Effector memory CD4-positive, alpha-beta T cell (primary cell): ENCODE data around the gene TNK2.

Experiments
- DNase-seq, 3 donors: peaks; one replicate each; pipeline ENCODE4 v3.0.0-alpha.2; 2020
- H3K27ac ChIP-seq: 2 replicates; pipeline ENCODE4 v1.7.0; 2013; ENCODE audit warnings: mild to moderate bottlenecking, low read length, moderate library complexity; ENCODE audit not compliant: insufficient read depth, poor library complexity, severe bottlenecking
- H3K27me3 ChIP-seq: replicated peaks from 2 replicates; pipeline ENCODE4 v1.7.0; 2013; ENCODE audit warnings: mild to moderate bottlenecking, low read length; ENCODE audit not compliant: insufficient read depth, control insufficient read depth, poor library complexity, severe bottlenecking
- H3K36me3 ChIP-seq: 2 replicates; pipeline ENCODE4 v1.7.0; 2013; ENCODE audit warnings: mild to moderate bottlenecking, low read length, moderate library complexity; ENCODE audit not compliant: control insufficient read depth, insufficient read depth
- H3K4me1 ChIP-seq: 2 replicates; pipeline ENCODE4 v1.7.0; 2013; ENCODE audit warnings: low read length, mild to moderate bottlenecking; ENCODE audit not compliant: control insufficient read depth, insufficient read depth, poor library complexity, severe bottlenecking
- H3K4me3 ChIP-seq: 2 replicates; pipeline ENCODE4 v1.7.0; 2013; ENCODE audit warnings: low read length, low read depth, mild to moderate bottlenecking; ENCODE audit not compliant: insufficient read depth, poor library complexity, severe bottlenecking
- H3K9me3 ChIP-seq: 2 replicates; pipeline ENCODE4 v1.7.0; 2013; ENCODE audit warnings: mild to moderate bottlenecking, low read length, moderate library complexity; ENCODE audit not compliant: control insufficient read depth

TNK2 gene

GRCh38 chr3:195878424-195879274, 29.7 kb downstream of the TNK2 start:
- no peak for DNase-seq
- Histone ChIP-seq H3K4me3 (no peak overlapping the region), H3K27me3 (no peaks in the 10 kb centered on the region), H3K36me3 (peaks cover 65% of the 10 kb centered on the region), H3K27ac (no peak overlapping the region), H3K9me3 (no peaks in the 10 kb centered on the region), H3K4me1 (peaks cover 6% of the 10 kb centered on the region)

DNA sequence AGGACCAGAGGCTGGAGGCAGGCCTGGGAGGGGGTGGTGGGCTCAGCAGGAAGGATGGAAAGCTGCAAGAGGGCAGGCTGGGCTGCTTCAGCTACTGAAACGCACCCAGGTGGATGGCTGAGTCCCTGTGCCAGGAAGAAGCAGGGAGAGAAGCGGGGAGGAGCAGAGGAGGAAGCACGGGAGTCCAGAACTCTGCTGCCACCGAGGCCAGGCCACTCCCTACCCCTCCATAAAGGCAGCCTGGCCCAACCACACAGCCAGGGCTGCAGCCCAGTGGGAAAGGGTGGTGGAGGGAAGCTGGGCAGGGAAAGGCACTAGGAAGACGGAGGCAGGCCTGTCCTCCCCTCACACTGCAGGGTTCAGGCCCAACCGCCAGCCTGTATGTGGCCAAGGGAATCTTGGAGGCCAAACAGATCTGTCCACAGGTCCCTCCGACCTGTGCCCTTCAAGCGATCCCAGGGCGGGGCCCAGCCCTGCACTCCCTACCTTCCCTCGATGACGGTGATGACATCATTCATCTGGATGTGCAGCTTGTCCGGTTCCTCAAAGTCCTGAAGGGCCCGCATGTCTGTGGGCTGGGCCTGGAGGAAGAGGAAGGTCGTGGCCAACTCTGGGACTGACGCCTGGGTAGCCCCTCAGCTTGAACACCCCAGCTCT, 30.5 kb downstream of the TNK2 start:
- Histone ChIP-seq H3K27ac (peak overlapping the region; percentile 20), H3K36me3 (peaks cover 67% of the 10 kb centered on the region), H3K9me3 (no peaks in the 10 kb centered on the region), H3K27me3 (no peaks in the 10 kb centered on the region), H3K4me3 (no peak overlapping the region), H3K4me1 (peaks cover 6% of the 10 kb centered on the region)
- no peak for DNase-seq

GRCh38 chr3:195877136-195877715, 31.1 kb downstream of the TNK2 start:
- Histone ChIP-seq H3K4me3 (no peak overlapping the region), H3K9me3 (no peaks in the 10 kb centered on the region), H3K27ac (peak overlapping the region; percentile 20), H3K27me3 (no peaks in the 10 kb centered on the region), H3K4me1 (peaks cover 6% of the 10 kb centered on the region), H3K36me3 (peaks cover 67% of the 10 kb centered on the region)
- DNase-seq = no peak

GRCh38 chr3:195876297-195877064, 31.9 kb downstream of the TNK2 start:
- peaks cover 68% of the 10 kb centered on the region for H3K36me3 ChIP-seq
- peak in 2 of 3 donors; percentile 11 to 26 for DNase-seq
- H3K27ac ChIP-seq = no peak overlapping the region
- H3K27me3 ChIP-seq = no peaks in the 10 kb centered on the region
- peaks cover 6% of the 10 kb centered on the region for H3K4me1 ChIP-seq
- H3K9me3 ChIP-seq = no peaks in the 10 kb centered on the region
- H3K4me3 ChIP-seq = no peak overlapping the region

DNA sequence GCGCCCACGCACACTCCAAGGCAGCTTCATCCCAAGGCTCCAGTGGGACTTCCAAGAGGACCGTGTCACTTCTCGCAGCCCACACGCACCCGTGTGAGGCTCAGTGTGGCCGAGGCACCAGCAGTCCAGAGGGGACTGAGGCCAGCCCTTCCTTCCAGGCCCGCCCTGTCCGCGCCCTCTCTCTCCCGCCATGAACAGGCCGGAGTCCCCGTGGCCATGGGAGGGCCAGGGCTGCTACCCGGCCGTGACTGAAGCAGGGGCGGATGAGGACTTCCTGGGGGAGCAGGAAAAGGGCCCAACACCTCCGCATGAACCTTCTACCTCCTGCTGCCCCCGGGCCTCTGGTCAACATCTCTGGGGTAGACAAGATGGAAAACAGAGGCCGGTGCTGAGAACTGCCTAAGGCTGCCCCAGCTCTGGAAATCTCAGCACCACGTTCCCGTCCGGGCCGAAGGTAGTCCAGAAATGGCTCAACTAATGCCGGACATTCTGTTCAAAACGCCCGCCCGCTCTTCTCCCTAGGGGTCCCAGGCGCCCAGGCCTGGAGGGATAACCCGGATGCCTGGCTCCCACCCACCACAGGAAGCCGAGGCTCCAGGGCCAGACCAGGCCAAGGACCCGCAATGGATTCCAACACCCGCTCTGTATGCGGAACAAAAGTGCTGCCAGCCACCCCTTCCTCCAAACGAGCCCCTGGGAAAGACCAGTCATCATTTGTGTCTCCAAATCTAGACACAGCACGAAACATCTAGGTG, 32.7 kb downstream of the TNK2 start:
- H3K27ac ChIP-seq = no peak overlapping the region
- H3K27me3 ChIP-seq = no peaks in the 10 kb centered on the region
- DNase-seq = no peak
- no peak overlapping the region for H3K4me3 ChIP-seq
- H3K9me3 ChIP-seq = no peaks in the 10 kb centered on the region
- H3K36me3 ChIP-seq = peaks cover 76% of the 10 kb centered on the region
- peaks cover 6% of the 10 kb centered on the region for H3K4me1 ChIP-seq

GRCh38 chr3:195873971-195874370, 34.4 kb downstream of the TNK2 start:
- DNase-seq = no peak
- H3K27ac ChIP-seq = no peak overlapping the region
- H3K4me3 ChIP-seq = no peak overlapping the region
- H3K4me1 ChIP-seq = peaks cover 6% of the 10 kb centered on the region
- no peaks in the 10 kb centered on the region for H3K9me3 ChIP-seq
- H3K36me3 ChIP-seq = peaks cover 81% of the 10 kb centered on the region
- H3K27me3 ChIP-seq = no peaks in the 10 kb centered on the region

GRCh38 chr3:195873281-195873887, 35.0 kb downstream of the TNK2 start:
- Histone ChIP-seq H3K4me3 (no peak overlapping the region), H3K36me3 (peaks cover 81% of the 10 kb centered on the region), H3K4me1 (peaks cover 6% of the 10 kb centered on the region), H3K27ac (no peak overlapping the region), H3K27me3 (no peaks in the 10 kb centered on the region), H3K9me3 (no peaks in the 10 kb centered on the region)
- no peak for DNase-seq

DNA sequence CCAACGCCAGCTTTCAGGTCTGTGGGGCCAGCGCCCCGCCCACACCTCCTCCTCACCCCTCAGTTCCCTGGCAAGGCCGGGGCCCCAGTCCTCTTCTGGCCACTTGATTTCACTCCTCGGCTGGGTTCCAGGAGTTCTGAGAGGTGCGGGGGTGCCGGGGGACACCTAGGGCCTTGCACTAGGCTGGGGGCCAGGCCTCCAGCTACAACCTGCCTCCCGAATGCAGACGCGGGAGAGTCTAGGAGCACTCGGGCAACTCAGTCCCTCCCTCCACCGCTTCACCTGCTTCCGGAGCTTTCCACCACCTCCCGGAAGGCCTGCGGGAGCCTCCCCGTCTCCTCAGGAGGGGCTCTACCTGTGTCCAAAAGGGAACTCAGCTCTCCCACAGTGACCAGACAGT, 35.6 kb downstream of the TNK2 start:
- H3K36me3 ChIP-seq = peaks cover 81% of the 10 kb centered on the region
- H3K4me3 ChIP-seq = no peak overlapping the region
- H3K4me1 ChIP-seq = peaks cover 6% of the 10 kb centered on the region
- H3K9me3 ChIP-seq = no peaks in the 10 kb centered on the region
- DNase-seq = no peak
- no peak overlapping the region for H3K27ac ChIP-seq
- H3K27me3 ChIP-seq = no peaks in the 10 kb centered on the region

DNA sequence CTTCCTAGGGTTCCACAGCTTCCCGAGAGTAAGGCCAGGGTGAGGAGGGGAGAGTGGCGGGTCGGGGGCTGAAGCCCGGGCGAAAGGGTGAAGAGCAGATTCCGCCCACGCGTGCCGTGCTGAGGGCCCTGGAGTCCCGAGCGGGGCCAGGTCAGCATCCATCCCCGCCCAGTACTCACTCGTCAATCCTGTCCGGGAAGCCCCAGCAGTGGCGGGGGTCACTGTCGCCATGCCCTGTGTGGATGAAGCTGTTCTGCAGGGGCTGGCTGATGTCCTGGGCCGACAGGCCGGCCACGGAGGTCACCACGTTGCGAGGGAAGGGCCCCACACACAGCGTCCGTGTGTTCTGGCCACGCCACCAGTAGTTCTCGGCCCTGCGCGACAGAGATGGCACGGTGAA, 36.3 kb downstream of the TNK2 start:
- no peaks in the 10 kb centered on the region for H3K9me3 ChIP-seq
- H3K27ac ChIP-seq = no peak overlapping the region
- peaks cover 2% of the 10 kb centered on the region for H3K4me1 ChIP-seq
- DNase-seq = no peak
- no peaks in the 10 kb centered on the region for H3K27me3 ChIP-seq
- peaks cover 80% of the 10 kb centered on the region for H3K36me3 ChIP-seq
- H3K4me3 ChIP-seq = no peak overlapping the region
